ENCODE data around the gene HENMT1.
"Not testable (repeated sequence)": the region's sequence is repeated elsewhere in the genome, so short reads cannot be mapped to it uniquely, and the experiment has no call there.

The HENMT1 gene

GRCh38 chr1:108661030-108661609 is at the start of gene HENMT1:
HENMT1 (minus strand) TSS chr1:108661093; CDS start chr1:108659884, 1,209 bp downstream.
- DNase-seq (ENCODE audit: low spot score), result peak; percentile 21

- DNase-seq (ENCODE audit: low spot score), result peak; percentile 66
Observed at GRCh38 chr1:108708691-108709660, 48.1 kb upstream of the HENMT1 start.

GRCh38 chr1:108706643-108707042 is 45.8 kb upstream of the HENMT1 start:
- no peak for DNase-seq (ENCODE audit: low spot score)

GRCh38 chr1:108704496-108704895 is 43.6 kb upstream of the HENMT1 start:
- DNase-seq (ENCODE audit: low spot score), result no peak

GRCh38 chr1:108703939-108704338 is 43.0 kb upstream of the HENMT1 start:
- DNase-seq (ENCODE audit: low spot score), result no peak

- not testable (repeated sequence) for DNase-seq (ENCODE audit: low spot score)
Observed at GRCh38 chr1:108702109-108702508, 41.2 kb upstream of the HENMT1 start.

- DNase-seq (ENCODE audit: low spot score), result no peak
Observed at GRCh38 chr1:108701176-108701849, 40.4 kb upstream of the HENMT1 start.

GRCh38 chr1:108699375-108700332 is 38.8 kb upstream of the HENMT1 start:
- DNase-seq (ENCODE audit: low spot score), result no peak

- no peak for DNase-seq (ENCODE audit: low spot score)
Observed at GRCh38 chr1:108695535-108695934, 34.6 kb upstream of the HENMT1 start.

- peak; percentile 80 for DNase-seq (ENCODE audit: low spot score)
Observed at GRCh38 chr1:108692724-108693655, 32.1 kb upstream of the HENMT1 start.

GRCh38 chr1:108691942-108692723 is 31.2 kb upstream of the HENMT1 start, which contains the start of gene PRPF38B:
PRPF38B (plus strand) TSS chr1:108692310; CDS start chr1:108692592, 282 bp downstream.
- peak; percentile 92 for DNase-seq (ENCODE audit: low spot score)

GRCh38 chr1:108691128-108691941 is 30.4 kb upstream of the HENMT1 start:
- peak; percentile 61 for DNase-seq (ENCODE audit: low spot score)

GRCh38 chr1:108686614-108687313 is 25.9 kb upstream of the HENMT1 start:
- DNase-seq (ENCODE audit: low spot score), result no peak

- DNase-seq (ENCODE audit: low spot score), result no peak
Observed at GRCh38 chr1:108685529-108685928, 24.6 kb upstream of the HENMT1 start.

- not testable (repeated sequence) for DNase-seq (ENCODE audit: low spot score)
Observed at GRCh38 chr1:108681701-108682100, 20.8 kb upstream of the HENMT1 start.

GRCh38 chr1:108679586-108680213 is 18.8 kb upstream of the HENMT1 start:
- DNase-seq (ENCODE audit: low spot score), result no peak

GRCh38 chr1:108678706-108679105 is 17.8 kb upstream of the HENMT1 start:
- no peak for DNase-seq (ENCODE audit: low spot score)
